Thymus (tissue), 11 donors: ENCODE measurements around the gene PTEN. TPM values are rescaled to one million over a fixed set of nuclear protein-coding genes. Genes with fewer than 3 reads are reported as not detected.
A peak's percentile ranks its signal among the peaks of the same experiment; 100 is the strongest.
"Not testable (repeated sequence)": the region's sequence is repeated elsewhere in the genome, so short reads cannot be mapped to it uniquely, and the experiment has no call there.

Source experiments
- DNase-seq, 9 donors: peaks; one replicate each; pipeline ENCODE4 v3.0.0-alpha.2; 2013; ENCODE audit warnings: low spot score in 9 of 9, low read depth in 6 of 9, missing footprints in 1 of 9
- H3K27ac ChIP-seq, 2 donors: one replicate each; pipeline ENCODE4 v1.5.1; 2013; ENCODE audit warnings: control low read depth in 1 of 2, low read depth in 1 of 2, low read length in 1 of 2, mild to moderate bottlenecking in 1 of 2, moderate library complexity in 1 of 2
- H3K27me3 ChIP-seq, 2 donors: one replicate each; pipeline ENCODE4 v1.5.1; 2013; ENCODE audit warnings: low read length in 1 of 2; ENCODE audit not compliant: control insufficient read depth in 2 of 2, insufficient read depth in 1 of 2
- H3K36me3 ChIP-seq, 2 donors: one replicate each; pipeline ENCODE4 v1.5.1; 2013; ENCODE audit warnings: low read length in 1 of 2, mild to moderate bottlenecking in 1 of 2, moderate library complexity in 1 of 2; ENCODE audit not compliant: control insufficient read depth in 2 of 2, insufficient read depth in 2 of 2
- H3K4me1 ChIP-seq, 2 donors: one replicate each; pipeline ENCODE4 v1.5.1; 2013; ENCODE audit warnings: low read length in 2 of 2; ENCODE audit not compliant: control insufficient read depth in 2 of 2, insufficient read depth in 2 of 2
- H3K4me3 ChIP-seq, 2 donors: one replicate each; pipeline ENCODE4 v1.5.1; 2013; ENCODE audit warnings: low read length in 2 of 2, control low read depth in 1 of 2, mild to moderate bottlenecking in 1 of 2
- H3K9me3 ChIP-seq, 2 donors: one replicate each; pipeline ENCODE4 v1.5.1; 2013; ENCODE audit warnings: low read length in 1 of 2, mild to moderate bottlenecking in 1 of 2; ENCODE audit not compliant: control insufficient read depth in 2 of 2, insufficient read depth in 1 of 2
- WGBS: extraction: QIAGEN DNeasy Blood & Tissue Kit; methylation state at CpG from one replicate; pipeline ENCODE4 v1.1.7; 2013; 5-methylcytosine and 5-hydroxymethylcytosine counted together
- polyA plus RNA-seq: library from polyadenylated mRNA; stranded (reverse); fragments of 200-250 nt; gene quantifications from one replicate; pipeline ENCODE4 v1.2.3, GENCODE V29; 2013
- total RNA-seq: library from RNA; stranded (reverse); fragments of 120-200 nt; gene quantifications from one replicate; pipeline ENCODE4 v1.2.4, GENCODE V29; 2013
- donor health status: healthy.

The PTEN gene
- total and polyA plus RNA-seq, 2 donors = 70.9 to 171 TPM

DNA sequence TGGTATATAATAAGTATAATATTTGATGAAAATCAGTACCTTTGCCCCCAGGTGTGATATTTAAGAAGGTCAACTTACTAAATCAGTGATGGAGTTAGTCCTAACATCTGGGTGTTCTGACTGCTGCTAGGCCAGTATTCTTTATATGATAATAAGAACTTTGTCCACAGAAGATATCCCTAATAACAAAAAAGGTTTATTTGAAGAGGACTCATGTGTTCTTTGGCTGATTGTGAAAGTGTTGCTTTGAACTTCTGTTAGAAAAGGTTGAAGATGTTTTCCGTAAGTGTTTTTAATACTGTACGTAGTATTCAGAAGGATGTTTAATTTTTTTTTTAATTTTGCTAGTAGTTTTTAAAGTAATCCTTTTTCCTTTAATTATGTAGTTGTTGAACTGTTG lies 10.2 kb downstream of the PTEN start:
- no peaks in the 10 kb centered on the region for H3K27me3 ChIP-seq
- H3K27ac ChIP-seq = no peak overlapping the region
- peaks cover 8 to 15% of the 10 kb centered on the region in 2 donors for H3K4me1 ChIP-seq
- H3K36me3 ChIP-seq = peaks cover 0 to 21% of the 10 kb centered on the region in 2 donors
- no peak overlapping the region for H3K4me3 ChIP-seq
- DNase-seq = no peak
- 84% methylated on average over 2 of the region's 2 CpGs for WGBS
- no peaks in the 10 kb centered on the region for H3K9me3 ChIP-seq

DNA sequence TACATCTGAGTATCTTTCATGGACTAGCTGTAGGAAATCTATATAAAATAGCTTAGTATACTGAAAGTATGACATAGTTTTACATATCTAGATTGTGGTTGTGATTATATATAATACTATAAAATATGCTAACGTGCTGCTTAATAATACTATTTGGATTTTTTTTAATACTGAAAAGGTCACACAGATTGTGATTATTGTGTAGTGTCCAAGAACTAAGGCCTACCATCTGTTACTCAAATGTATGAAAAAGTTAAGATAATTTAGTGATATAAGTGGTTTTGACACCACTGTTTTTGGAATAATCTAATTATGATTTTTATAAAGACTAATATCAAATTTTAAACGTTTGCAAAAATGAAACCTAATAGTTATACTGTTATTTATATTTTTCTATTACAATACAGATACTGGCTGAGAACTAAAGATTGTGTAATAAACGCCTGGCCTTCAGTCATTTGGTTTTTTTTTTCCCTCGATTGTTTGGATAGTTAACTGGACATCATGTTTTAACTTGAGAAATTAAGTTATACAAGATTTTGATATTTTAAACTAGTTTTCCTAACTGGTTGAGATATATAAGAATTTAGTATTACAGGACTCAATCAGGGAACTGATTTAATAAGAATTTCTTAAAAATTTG lies 12.6 kb downstream of the PTEN start:
- Histone ChIP-seq H3K4me3 (no peak overlapping the region), H3K9me3 (no peaks in the 10 kb centered on the region), H3K27me3 (no peaks in the 10 kb centered on the region), H3K4me1 (peaks cover 4 to 11% of the 10 kb centered on the region in 2 donors), H3K36me3 (peaks cover 0 to 24% of the 10 kb centered on the region in 2 donors), H3K27ac (no peak overlapping the region)
- no peak for DNase-seq
- WGBS = 79% methylated on average over 4 of the region's 4 CpGs

DNA sequence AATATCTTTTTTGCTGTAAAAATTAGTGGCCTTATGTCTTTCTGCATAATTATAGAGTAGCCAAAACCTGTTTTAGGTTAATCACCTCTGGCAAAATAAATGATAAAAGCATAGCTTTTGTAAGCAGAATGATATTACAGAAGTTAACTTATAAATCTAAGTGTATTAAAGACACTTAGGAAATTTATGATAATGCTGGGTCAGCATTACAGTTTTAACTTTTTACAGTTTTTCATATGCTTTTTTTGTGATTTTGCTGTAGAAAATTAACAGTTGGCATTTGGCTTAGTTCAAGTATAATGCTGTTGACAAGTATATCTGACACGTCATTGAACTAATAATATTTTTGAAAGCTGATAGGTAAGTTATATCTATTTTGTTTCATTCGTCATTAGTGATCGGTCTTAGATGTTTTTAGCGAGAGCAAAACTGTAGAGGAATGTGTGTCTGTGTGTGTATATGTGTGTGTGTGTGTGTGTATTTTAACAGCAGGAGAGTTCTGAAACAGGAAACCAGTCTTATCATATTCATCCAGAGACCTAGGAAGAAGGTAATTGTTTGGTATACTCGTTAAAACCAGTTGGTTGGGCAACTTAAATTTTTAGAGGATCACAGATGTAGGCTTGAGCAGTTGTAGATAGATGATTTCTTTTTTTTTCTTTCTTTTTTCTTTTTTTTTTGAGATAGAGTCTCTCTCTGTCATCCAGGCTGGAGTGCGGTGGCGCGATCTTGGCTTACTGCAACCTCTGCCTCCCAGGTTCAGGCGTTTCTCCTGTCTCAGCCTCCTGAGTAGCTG lies 15.4 kb downstream of the PTEN start:
- DNase-seq = peak in 1 of 9 donors; percentile 28
- H3K4me1 ChIP-seq = no peaks in the 10 kb centered on the region
- no peaks in the 10 kb centered on the region for H3K9me3 ChIP-seq
- no peak overlapping the region for H3K27ac ChIP-seq
- H3K4me3 ChIP-seq = no peak overlapping the region
- peaks cover 0 to 17% of the 10 kb centered on the region in 2 donors for H3K36me3 ChIP-seq
- 60% methylated on average over 9 of the region's 9 CpGs for WGBS
- H3K27me3 ChIP-seq = no peaks in the 10 kb centered on the region

DNA sequence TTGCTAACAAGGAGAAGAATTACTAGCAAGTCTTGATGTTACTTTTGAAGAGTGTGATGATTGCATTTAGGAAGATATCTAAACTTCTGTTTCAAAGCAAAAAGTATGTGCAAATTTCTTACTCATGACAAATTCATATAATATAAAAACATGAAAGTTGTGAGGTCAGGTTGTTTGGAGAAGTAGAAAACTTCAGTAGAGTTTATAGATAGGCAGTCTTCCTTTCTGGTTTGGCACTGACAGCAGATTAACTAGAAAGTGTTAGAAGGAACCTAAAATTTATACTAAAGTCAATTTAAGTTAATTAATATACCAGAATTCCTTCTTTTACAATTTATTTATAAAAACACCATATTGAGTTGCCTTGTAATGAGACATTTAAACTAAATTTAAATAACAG lies 16.9 kb downstream of the PTEN start:
- Histone ChIP-seq H3K4me3 (no peak overlapping the region), H3K4me1 (no peaks in the 10 kb centered on the region), H3K27me3 (no peaks in the 10 kb centered on the region), H3K27ac (no peak overlapping the region), H3K36me3 (peaks cover 0 to 21% of the 10 kb centered on the region in 2 donors), H3K9me3 (no peaks in the 10 kb centered on the region)
- DNase-seq = no peak

DNA sequence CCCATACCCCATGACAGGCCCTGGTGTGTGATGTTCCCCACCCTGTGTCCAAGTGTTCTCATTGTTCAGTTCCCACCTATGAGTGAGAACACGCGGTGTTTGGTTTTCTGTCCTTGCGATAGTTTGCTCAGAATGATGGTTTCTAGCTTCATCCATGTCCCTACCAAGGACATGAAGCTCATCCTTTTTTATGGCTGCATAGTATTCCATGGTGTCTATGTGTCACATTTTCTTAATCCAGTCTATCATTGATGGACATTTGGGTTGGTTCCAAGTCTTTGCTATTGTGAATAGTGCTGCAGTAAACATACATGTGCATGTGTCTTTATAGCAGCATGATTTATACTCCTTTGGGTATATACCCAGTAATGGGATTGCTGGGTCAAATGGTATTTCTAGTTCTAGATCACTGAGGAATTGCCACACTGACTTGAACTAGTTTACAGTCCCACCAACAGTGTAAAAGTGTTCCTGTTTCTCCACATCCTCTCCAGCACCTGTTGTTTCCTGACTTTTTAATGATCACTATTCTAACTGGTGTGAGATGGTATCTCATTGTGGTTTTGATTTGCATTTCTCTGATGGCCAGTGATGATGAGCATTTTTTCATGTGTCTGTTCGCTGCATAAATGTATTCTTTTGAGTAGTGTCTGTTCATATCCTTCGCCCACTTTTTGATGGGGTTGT lies 18.1 kb downstream of the PTEN start:
- H3K36me3 ChIP-seq = peaks cover 7 to 32% of the 10 kb centered on the region in 2 donors
- not testable (repeated sequence) for H3K4me1 ChIP-seq, H3K27me3 ChIP-seq, H3K9me3 ChIP-seq, H3K4me3 ChIP-seq, H3K27ac ChIP-seq, DNase-seq
- WGBS = 92% methylated on average over 5 of the region's 5 CpGs

DNA sequence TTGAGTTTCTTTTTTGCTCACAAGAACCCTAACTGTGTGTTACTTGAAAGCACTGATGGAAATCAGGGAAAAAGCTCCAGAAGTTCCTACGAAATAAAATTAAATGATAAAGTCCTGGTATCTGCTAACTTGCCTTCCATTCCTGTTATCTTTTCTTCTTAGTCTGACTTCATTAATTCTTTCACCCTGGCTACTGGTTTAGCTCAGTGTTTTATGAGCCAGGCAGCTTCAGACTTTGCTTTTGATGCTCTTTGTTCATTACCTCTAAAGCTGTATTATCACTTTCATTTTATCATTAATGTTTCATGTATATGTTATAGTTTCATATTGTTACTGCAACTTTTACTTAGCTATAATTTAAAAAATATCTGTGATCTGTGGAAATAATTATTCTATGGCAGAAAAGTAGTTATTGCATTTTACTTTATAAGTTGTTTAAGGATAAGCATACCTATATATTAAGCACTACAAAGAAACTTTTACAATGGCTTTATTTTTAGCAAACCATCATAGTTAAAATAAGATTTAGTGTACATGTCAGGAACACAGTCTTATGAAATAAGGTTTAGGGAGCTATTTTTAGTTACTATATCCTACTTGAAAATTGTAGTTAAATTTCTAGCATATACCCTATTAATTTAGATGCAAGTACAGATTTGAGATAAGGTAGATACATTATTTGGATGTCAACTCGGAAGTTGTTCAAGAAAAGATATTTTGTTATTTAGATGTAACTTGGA lies 19.3 kb downstream of the PTEN start:
- Histone ChIP-seq H3K36me3 (peaks cover 17 to 43% of the 10 kb centered on the region in 2 donors), H3K27me3 (no peaks in the 10 kb centered on the region), H3K9me3 (peaks cover 2 to 3% of the 10 kb centered on the region in 2 donors), H3K4me1 (no peaks in the 10 kb centered on the region), H3K4me3 (no peak overlapping the region), H3K27ac (no peak overlapping the region)
- DNase-seq = no peak
- 94% methylated on average over 2 of the region's 2 CpGs for WGBS

DNA sequence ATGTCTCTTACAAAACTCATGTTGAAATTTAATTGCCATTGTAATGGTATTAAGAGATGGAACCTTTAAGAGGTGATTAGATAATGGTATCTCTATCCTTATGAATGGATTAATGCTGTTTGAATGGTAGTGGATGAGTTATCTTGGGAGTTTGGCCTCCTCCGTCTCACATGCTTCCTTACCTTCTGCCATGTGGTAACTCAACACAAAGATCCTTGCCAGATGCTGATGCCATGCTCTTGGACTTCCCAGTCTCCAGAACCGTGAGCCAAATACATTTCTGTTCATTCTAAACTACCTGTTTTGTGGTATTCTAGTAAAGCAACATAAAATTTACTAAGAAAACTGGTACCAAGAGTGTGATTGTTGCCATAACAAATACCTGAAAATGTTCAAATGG lies 23.2 kb downstream of the PTEN start:
- Histone ChIP-seq H3K9me3 (peaks cover 2 to 3% of the 10 kb centered on the region in 2 donors), H3K27me3 (no peaks in the 10 kb centered on the region), H3K4me1 (no peaks in the 10 kb centered on the region), H3K27ac (no peak overlapping the region), H3K36me3 (peaks cover 26 to 39% of the 10 kb centered on the region in 2 donors), H3K4me3 (no peak overlapping the region)
- WGBS = 98% methylated on average over 2 of the region's 2 CpGs
- DNase-seq = no peak

DNA sequence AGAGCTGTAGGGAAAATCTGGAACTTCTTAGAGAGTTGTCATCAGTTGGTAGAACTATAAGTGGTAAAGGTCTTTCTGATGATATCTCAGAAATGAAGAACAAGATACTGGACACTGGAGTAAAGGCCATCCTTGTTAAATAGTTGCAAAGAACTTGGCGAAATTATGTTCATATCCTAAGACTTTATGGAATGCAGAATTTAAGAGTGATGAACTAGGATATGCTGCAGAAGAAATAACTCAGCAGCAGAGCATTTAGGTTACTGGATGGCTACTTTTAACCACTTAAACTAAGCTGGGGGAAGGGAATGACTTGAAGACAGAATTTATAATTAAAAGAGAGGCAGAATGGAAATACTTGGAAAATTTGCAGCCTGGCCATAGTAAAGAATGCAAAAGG lies 23.7 kb downstream of the PTEN start:
- Histone ChIP-seq H3K4me1 (no peaks in the 10 kb centered on the region), H3K27ac (no peak overlapping the region), H3K4me3 (no peak overlapping the region), H3K27me3 (no peaks in the 10 kb centered on the region), H3K36me3 (peaks cover 26 to 39% of the 10 kb centered on the region in 2 donors), H3K9me3 (peaks cover 2 to 3% of the 10 kb centered on the region in 2 donors)
- no peak for DNase-seq
- WGBS = 97% methylated on average over 1 of the region's 1 CpG
